Loucy (cell line): ENCODE results near the gene MCM3AP.

ENCODE experiments used
- CTCF ChIP-seq: fragments of 200-600 bp; sonication (generic); conservative IDR thresholded peaks from 2 replicates; pipeline ENCODE4 v1.5.1; 2014; ENCODE audit warnings: mild to moderate bottlenecking, antibody characterized with exemption, low read length
- EZH2phosphoT487 ChIP-seq: fragments of 200-600 bp; IDR thresholded peaks from 2 replicates; pipeline ENCODE4 v1.6.1; 2018; ENCODE audit warnings: antibody characterized with exemption, mild to moderate bottlenecking, moderate library complexity, borderline replicate concordance

- TF ChIP-seq CTCF = no peak
- TF ChIP-seq EZH2phosphoT487 = no peak
Observed at GRCh38 chr21:46322351-46323226, 37.2 kb upstream of the MCM3AP start.
